Neural progenitor cell (in vitro differentiated cells): ENCODE data around the gene CDK5RAP2. TPM values are rescaled to one million over a fixed set of nuclear protein-coding genes. Genes with fewer than 3 reads are reported as not detected.

Experiments used
- DNase-seq: peaks from one replicate; pipeline ENCODE4 v3.0.0-alpha.2; 2016; ENCODE audit warnings: low spot score
- H2AFZ ChIP-seq: fragments of 200-600 bp; sonication (generic); replicated peaks from 2 replicates; pipeline ENCODE4 v1.6.1; 2016; ENCODE audit warnings: antibody characterized with exemption
- H3F3A ChIP-seq: fragments of 200-600 bp; sonication (generic); 2 replicates; pipeline ENCODE4 v1.6.1; 2016; ENCODE audit warnings: antibody characterized with exemption, low read depth
- H3K27ac ChIP-seq: fragments of 200-600 bp; sonication (generic); 2 replicates; pipeline ENCODE4 v1.5.1; 2016; ENCODE audit warnings: mild to moderate bottlenecking
- H3K27me3 ChIP-seq: fragments of 200-600 bp; sonication (generic); 2 replicates; pipeline ENCODE4 v1.6.1; 2016; ENCODE audit warnings: mild to moderate bottlenecking, moderate library complexity
- H3K36me3 ChIP-seq: fragments of 200-600 bp; sonication (generic); 2 replicates; pipeline ENCODE4 v1.5.1; 2016
- H3K4me1 ChIP-seq: fragments of 200-600 bp; sonication (generic); 2 replicates; pipeline ENCODE4 v1.6.1; 2016; ENCODE audit warnings: mixed run types
- H3K4me2 ChIP-seq: fragments of 200-600 bp; sonication (generic); 2 replicates; pipeline ENCODE4 v1.6.1; 2016
- H3K4me3 ChIP-seq: fragments of 200-600 bp; sonication (generic); 2 replicates; pipeline ENCODE4 v1.5.1; 2016
- H3K79me2 ChIP-seq: fragments of 200-600 bp; sonication (generic); 2 replicates; pipeline ENCODE4 v1.6.1; 2016; ENCODE audit warnings: low read depth
- H3K9ac ChIP-seq: fragments of 200-600 bp; sonication (generic); 2 replicates; pipeline ENCODE4 v1.6.1; 2016
- H3K9me3 ChIP-seq: fragments of 200-600 bp; sonication (generic); 2 replicates; pipeline ENCODE4 v1.5.1; 2016; ENCODE audit warnings: low read depth
- H4K20me1 ChIP-seq: fragments of 200-600 bp; sonication (generic); 2 replicates; pipeline ENCODE4 v1.6.1; 2016; ENCODE audit warnings: low read depth
- H3K27ac Mint-ChIP-seq: 3 replicates; pipeline ENCODE4 v1.8.0; 2021; ENCODE audit warnings: mixed read lengths
- H3K27me3 Mint-ChIP-seq: 2 replicates; pipeline ENCODE4 v1.8.0; 2022; ENCODE audit warnings: low read depth, mild to moderate bottlenecking, inconsistent platforms, moderate library complexity, mixed read lengths; ENCODE audit not compliant: insufficient read depth
- H3K36me3 Mint-ChIP-seq: 3 replicates; pipeline ENCODE4 v1.8.0; 2021; ENCODE audit warnings: mixed read lengths
- H3K4me1 Mint-ChIP-seq: 3 replicates; pipeline ENCODE4 v1.8.0; 2021; ENCODE audit warnings: mixed read lengths
- H3K4me3 Mint-ChIP-seq: 3 replicates; pipeline ENCODE4 v1.8.0; 2021; ENCODE audit warnings: mild to moderate bottlenecking, moderate library complexity, mixed read lengths
- H3K9me3 Mint-ChIP-seq: 3 replicates; pipeline ENCODE4 v1.8.0; 2020; ENCODE audit warnings: mixed read lengths
- EZH2 ChIP-seq: fragments of 200-600 bp; sonication (generic); IDR thresholded peaks from 2 replicates; pipeline ENCODE4 v1.6.1; 2017; ENCODE audit warnings: antibody characterized with exemption, mild to moderate bottlenecking, moderate library complexity
- EZH2phosphoT487 ChIP-seq: fragments of 200-600 bp; sonication (generic); IDR thresholded peaks from 2 replicates; pipeline ENCODE4 v1.6.1; 2017; ENCODE audit warnings: antibody characterized with exemption
- total RNA-seq: library from RNA; depleted of rRNA; stranded (reverse); fragments of >200 nt; gene quantifications from 2 replicates; pipeline ENCODE4 v1.2.3, GENCODE V29; 2015; ENCODE audit warnings: low replicate concordance
- TF ChIP-seq, protein P1 (sequence below): fragments of 200-600 bp; sonication (generic); IDR thresholded peaks from 2 replicates; pipeline ENCODE4 v1.5.1; 2017; ENCODE audit warnings: antibody characterized with exemption, mild to moderate bottlenecking

CDK5RAP2 gene
- total RNA-seq, 1 donor from 2014 or later, result 62.5 TPM

GRCh38 chr9:120397453-120397852, 182.5 kb downstream of the CDK5RAP2 start:
- no peak for DNase-seq

GRCh38 chr9:120396931-120397330, 183.0 kb downstream of the CDK5RAP2 start:
- Mint-ChIP-seq H3K4me3 (no peak overlapping the region), H3K27me3 (peaks cover 2% of the 10 kb centered on the region), H3K27ac (no peak overlapping the region), H3K36me3 (peaks cover 52% of the 10 kb centered on the region), H3K9me3 (no peaks in the 10 kb centered on the region), H3K4me1 (no peaks in the 10 kb centered on the region)
- H3F3A ChIP-seq, result no peaks in the 10 kb centered on the region
- H3K4me1 ChIP-seq, result no peaks in the 10 kb centered on the region
- H3K9me3 ChIP-seq, result no peaks in the 10 kb centered on the region
- DNase-seq, result no peak
- no peak overlapping the region for H2AFZ ChIP-seq
- H3K27ac ChIP-seq, result no peak overlapping the region
- no peaks in the 10 kb centered on the region for H4K20me1 ChIP-seq
- no peaks in the 10 kb centered on the region for H3K79me2 ChIP-seq
- H3K9ac ChIP-seq, result no peak overlapping the region
- peaks cover 9% of the 10 kb centered on the region for H3K36me3 ChIP-seq
- H3K4me3 ChIP-seq, result no peak overlapping the region
- H3K27me3 ChIP-seq, result no peaks in the 10 kb centered on the region
- H3K4me2 ChIP-seq, result no peak overlapping the region
- no peak for TF ChIP-seq EZH2
- no peak for TF ChIP-seq EZH2phosphoT487
- TF ChIP-seq, protein P1, sequence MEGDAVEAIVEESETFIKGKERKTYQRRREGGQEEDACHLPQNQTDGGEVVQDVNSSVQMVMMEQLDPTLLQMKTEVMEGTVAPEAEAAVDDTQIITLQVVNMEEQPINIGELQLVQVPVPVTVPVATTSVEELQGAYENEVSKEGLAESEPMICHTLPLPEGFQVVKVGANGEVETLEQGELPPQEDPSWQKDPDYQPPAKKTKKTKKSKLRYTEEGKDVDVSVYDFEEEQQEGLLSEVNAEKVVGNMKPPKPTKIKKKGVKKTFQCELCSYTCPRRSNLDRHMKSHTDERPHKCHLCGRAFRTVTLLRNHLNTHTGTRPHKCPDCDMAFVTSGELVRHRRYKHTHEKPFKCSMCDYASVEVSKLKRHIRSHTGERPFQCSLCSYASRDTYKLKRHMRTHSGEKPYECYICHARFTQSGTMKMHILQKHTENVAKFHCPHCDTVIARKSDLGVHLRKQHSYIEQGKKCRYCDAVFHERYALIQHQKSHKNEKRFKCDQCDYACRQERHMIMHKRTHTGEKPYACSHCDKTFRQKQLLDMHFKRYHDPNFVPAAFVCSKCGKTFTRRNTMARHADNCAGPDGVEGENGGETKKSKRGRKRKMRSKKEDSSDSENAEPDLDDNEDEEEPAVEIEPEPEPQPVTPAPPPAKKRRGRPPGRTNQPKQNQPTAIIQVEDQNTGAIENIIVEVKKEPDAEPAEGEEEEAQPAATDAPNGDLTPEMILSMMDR, result no peak

More at GRCh38 chr9:120397453-120397852, 182.5 kb downstream of the CDK5RAP2 start:
- TF ChIP-seq EZH2phosphoT487 (no peak), EZH2 (no peak)
- TF ChIP-seq, protein P1, result no peak
- H3K4me2 ChIP-seq, result no peak overlapping the region
- Mint-ChIP-seq H3K9me3 (no peaks in the 10 kb centered on the region), H3K27me3 (peaks cover 5% of the 10 kb centered on the region), H3K36me3 (peaks cover 50% of the 10 kb centered on the region), H3K4me3 (no peak overlapping the region), H3K27ac (no peak overlapping the region), H3K4me1 (peaks cover 2% of the 10 kb centered on the region)
- no peaks in the 10 kb centered on the region for H3K79me2 ChIP-seq
- no peak overlapping the region for H3K27ac ChIP-seq
- H3F3A ChIP-seq, result no peaks in the 10 kb centered on the region
- H3K36me3 ChIP-seq, result peaks cover 9% of the 10 kb centered on the region
- no peaks in the 10 kb centered on the region for H3K27me3 ChIP-seq
- H2AFZ ChIP-seq, result no peak overlapping the region
- no peaks in the 10 kb centered on the region for H4K20me1 ChIP-seq
- no peak overlapping the region for H3K4me3 ChIP-seq
- no peaks in the 10 kb centered on the region for H3K4me1 ChIP-seq
- no peaks in the 10 kb centered on the region for H3K9me3 ChIP-seq
- no peak overlapping the region for H3K9ac ChIP-seq

GRCh38 chr9:120396418-120396817, 183.5 kb downstream of the CDK5RAP2 start:
- H3K36me3 ChIP-seq, result peaks cover 9% of the 10 kb centered on the region
- H3K9me3 Mint-ChIP-seq, result no peaks in the 10 kb centered on the region
- peaks cover 52% of the 10 kb centered on the region for H3K36me3 Mint-ChIP-seq
- H3K4me1 ChIP-seq, result no peaks in the 10 kb centered on the region
- no peak overlapping the region for H3K4me2 ChIP-seq
- peaks cover 2% of the 10 kb centered on the region for H3K27me3 Mint-ChIP-seq
- no peaks in the 10 kb centered on the region for H3K79me2 ChIP-seq
- no peaks in the 10 kb centered on the region for H3K9me3 ChIP-seq
- H3K4me3 ChIP-seq, result no peak overlapping the region
- H2AFZ ChIP-seq, result no peak overlapping the region
- H3K4me1 Mint-ChIP-seq, result no peaks in the 10 kb centered on the region
- no peaks in the 10 kb centered on the region for H4K20me1 ChIP-seq
- no peak overlapping the region for H3K27ac Mint-ChIP-seq
- H3K27ac ChIP-seq, result no peak overlapping the region
- H3K9ac ChIP-seq, result no peak overlapping the region
- TF ChIP-seq, protein P1, result no peak
- TF ChIP-seq EZH2, result no peak
- TF ChIP-seq EZH2phosphoT487, result no peak
- H3F3A ChIP-seq, result no peaks in the 10 kb centered on the region
- DNase-seq, result no peak
- no peak overlapping the region for H3K4me3 Mint-ChIP-seq
- H3K27me3 ChIP-seq, result no peaks in the 10 kb centered on the region
